ENCODE results near the gene ERMARD. TPM values are rescaled to one million over a fixed set of nuclear protein-coding genes. Genes with fewer than 3 reads are reported as not detected.
A peak's percentile ranks its signal among the peaks of the same experiment; 100 is the strongest.

ERMARD gene
- total RNA-seq, 1 donor = 18.3 TPM

- TF ChIP-seq CTCF (IDR thresholded peaks at IDR 0.05; ENCODE audit: insufficient read depth, low read length) = no peak
- DNase-seq (ENCODE audit: low read depth) = no peak
- H3K4me3 ChIP-seq (ENCODE audit: low read depth, low read length) = no peak overlapping the region
Measured at GRCh38 chr6:169786349-169786748, 34.9 kb downstream of the ERMARD start.

DNA sequence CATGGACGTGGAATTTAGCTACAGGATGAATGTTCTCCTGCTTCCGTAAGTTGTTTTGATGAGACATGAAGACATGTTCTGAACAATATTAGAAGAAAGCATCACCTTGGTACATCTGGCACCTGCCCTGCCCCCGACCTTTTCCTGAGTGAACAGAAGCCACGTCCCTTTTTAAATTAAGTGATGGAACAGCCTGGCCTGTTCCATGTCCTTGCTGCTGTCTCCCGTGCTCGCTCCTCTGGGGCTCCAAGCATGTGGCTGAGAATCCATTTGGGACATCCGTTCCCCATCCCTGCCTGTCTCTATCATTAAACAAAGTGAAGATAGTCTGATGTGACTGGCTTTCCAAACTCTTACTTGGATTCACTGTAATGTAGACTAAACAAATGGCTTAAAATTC is 36.4 kb downstream of the ERMARD start:
- H3K4me3 ChIP-seq (ENCODE audit: low read depth, low read length) = no peak overlapping the region
- no peak for TF ChIP-seq CTCF (IDR thresholded peaks at IDR 0.05; ENCODE audit: insufficient read depth, low read length)
- DNase-seq (ENCODE audit: low read depth) = no peak

- DNase-seq (ENCODE audit: low read depth) = no peak
- no peak overlapping the region for H3K4me3 ChIP-seq (ENCODE audit: low read depth, low read length)
- TF ChIP-seq CTCF (IDR thresholded peaks at IDR 0.05; ENCODE audit: insufficient read depth, low read length) = no peak
Measured at GRCh38 chr6:169788809-169789145, 37.4 kb downstream of the ERMARD start.

- DNase-seq (ENCODE audit: low read depth) = no peak
- peak overlapping the region; percentile 70 for H3K4me3 ChIP-seq (ENCODE audit: low read depth, low read length)
- TF ChIP-seq CTCF (IDR thresholded peaks at IDR 0.05; ENCODE audit: insufficient read depth, low read length) = no peak
Measured at GRCh38 chr6:169789146-169789943, 37.9 kb downstream of the ERMARD start.

DNA sequence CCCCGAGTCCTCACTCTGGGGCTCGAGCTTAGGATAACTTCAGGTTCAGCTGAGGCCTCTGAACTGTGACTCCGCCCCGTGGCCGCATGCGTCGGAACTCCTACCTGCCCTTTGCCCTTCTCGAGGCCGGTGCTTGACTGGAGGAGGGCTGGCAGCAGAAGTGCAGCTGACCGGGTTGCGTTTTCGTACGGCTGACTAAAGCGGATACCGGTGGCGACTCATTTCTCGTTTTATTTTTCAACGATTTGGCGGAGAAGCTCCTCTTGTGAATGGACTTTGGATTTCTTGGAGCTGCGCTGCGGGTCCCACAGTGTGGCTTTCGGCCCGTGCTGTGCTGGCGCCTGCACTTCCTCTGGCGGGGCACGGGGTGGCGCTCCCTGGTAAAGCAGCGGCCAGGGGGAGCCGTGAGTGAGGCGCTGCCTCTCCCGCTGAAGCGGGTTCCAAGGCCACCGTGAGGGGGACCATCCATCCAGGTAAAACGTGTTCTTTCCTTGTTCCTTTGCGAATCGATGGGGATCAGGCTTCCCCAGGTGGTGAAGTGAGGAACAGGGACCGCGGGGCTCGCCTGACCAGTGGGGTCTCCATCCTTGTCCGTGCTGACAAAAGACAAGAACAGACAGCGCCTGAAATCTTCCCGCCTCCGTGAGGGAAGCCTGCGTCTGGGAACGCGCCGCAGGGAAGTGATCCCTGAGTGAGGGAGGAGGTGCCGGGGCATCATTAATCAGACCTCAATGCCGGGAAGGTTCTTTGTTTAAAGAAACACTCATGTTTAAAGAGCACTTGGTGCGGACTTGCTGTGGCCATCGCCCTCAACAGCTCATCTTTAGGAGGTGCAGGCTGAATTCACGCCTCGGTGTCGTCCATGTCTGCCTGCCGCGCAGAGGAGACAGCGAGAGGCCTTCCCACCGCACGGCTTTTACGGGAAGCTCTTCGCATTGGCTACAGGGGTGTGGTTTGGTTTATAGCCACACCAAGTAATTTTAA is 38.8 kb downstream of the ERMARD start:
- peak; percentile 71 for DNase-seq (ENCODE audit: low read depth)
- peak overlapping the region; percentile 70 for H3K4me3 ChIP-seq (ENCODE audit: low read depth, low read length)
- TF ChIP-seq CTCF (IDR thresholded peaks at IDR 0.05; ENCODE audit: insufficient read depth, low read length) = peak; percentile 99

GRCh38 chr6:169791721-169792131 is 40.3 kb downstream of the ERMARD start:
- TF ChIP-seq CTCF (IDR thresholded peaks at IDR 0.05; ENCODE audit: insufficient read depth, low read length) = no peak
- DNase-seq (ENCODE audit: low read depth) = no peak
- no peak overlapping the region for H3K4me3 ChIP-seq (ENCODE audit: low read depth, low read length)

All from fibroblast of the aortic adventitia (primary cell).